ENCODE data around the gene SGCD.

SGCD gene

GRCh38 chr5:156491766-156492165 lies 164.8 kb downstream of the SGCD start:
- Histone ChIP-seq H3K27ac (no peak overlapping the region), H3K27me3 (ENCODE audit: insufficient read depth, low read depth, severe bottlenecking) (no peaks in the 10 kb centered on the region), H3K4me3 (ENCODE audit: low read depth, low read length) (no peak overlapping the region), H3K36me3 (peaks cover 3% of the 10 kb centered on the region; the same call in 1 of the 2 replicates), H3K9me3 (ENCODE audit: severe bottlenecking) (no peaks in the 10 kb centered on the region)
- DNase-seq, result no peak
- no peak for TF ChIP-seq CTCF (IDR thresholded peaks at IDR 0.05; ENCODE audit: low read depth, low read length)

GRCh38 chr5:156496291-156496690 lies 169.3 kb downstream of the SGCD start:
- no peak for TF ChIP-seq CTCF (IDR thresholded peaks at IDR 0.05; ENCODE audit: low read depth, low read length)
- DNase-seq, result no peak
- Histone ChIP-seq H3K4me3 (ENCODE audit: low read depth, low read length) (no peak overlapping the region), H3K9me3 (ENCODE audit: severe bottlenecking) (no peaks in the 10 kb centered on the region), H3K27ac (no peak overlapping the region), H3K27me3 (ENCODE audit: insufficient read depth, low read depth, severe bottlenecking) (no peaks in the 10 kb centered on the region), H3K36me3 (no peaks in the 10 kb centered on the region)

GRCh38 chr5:156497804-156498208 lies 170.8 kb downstream of the SGCD start:
- no peak for TF ChIP-seq CTCF (IDR thresholded peaks at IDR 0.05; ENCODE audit: low read depth, low read length)
- Histone ChIP-seq H3K9me3 (ENCODE audit: severe bottlenecking) (no peaks in the 10 kb centered on the region), H3K27ac (no peak overlapping the region; the same call in 1 of the 2 replicates), H3K36me3 (no peaks in the 10 kb centered on the region), H3K4me3 (ENCODE audit: low read depth, low read length) (no peak overlapping the region), H3K27me3 (ENCODE audit: insufficient read depth, low read depth, severe bottlenecking) (no peaks in the 10 kb centered on the region)
- DNase-seq, result no peak

- Histone ChIP-seq H3K27me3 (ENCODE audit: insufficient read depth, low read depth, severe bottlenecking) (no peaks in the 10 kb centered on the region), H3K27ac (no peak overlapping the region), H3K36me3 (no peaks in the 10 kb centered on the region), H3K9me3 (ENCODE audit: severe bottlenecking) (no peaks in the 10 kb centered on the region), H3K4me3 (ENCODE audit: low read depth, low read length) (no peak overlapping the region)
- TF ChIP-seq CTCF (IDR thresholded peaks at IDR 0.05; ENCODE audit: low read depth, low read length), result no peak
- DNase-seq, result no peak
These were observed 171.4 kb downstream of the SGCD start for GRCh38 chr5:156498226-156498980.

- Histone ChIP-seq H3K9me3 (ENCODE audit: severe bottlenecking) (no peaks in the 10 kb centered on the region), H3K36me3 (no peaks in the 10 kb centered on the region), H3K27me3 (ENCODE audit: insufficient read depth, low read depth, severe bottlenecking) (no peaks in the 10 kb centered on the region), H3K27ac (no peak overlapping the region), H3K4me3 (ENCODE audit: low read depth, low read length) (no peak overlapping the region)
- no peak for DNase-seq
- TF ChIP-seq CTCF (IDR thresholded peaks at IDR 0.05; ENCODE audit: low read depth, low read length), result no peak
These were observed 173.8 kb downstream of the SGCD start for GRCh38 chr5:156500755-156501154.

- Histone ChIP-seq H3K27me3 (ENCODE audit: insufficient read depth, low read depth, severe bottlenecking) (no peaks in the 10 kb centered on the region), H3K4me3 (ENCODE audit: low read depth, low read length) (no peak overlapping the region), H3K27ac (no peak overlapping the region), H3K36me3 (no peaks in the 10 kb centered on the region; the same call in 1 of the 2 replicates), H3K9me3 (ENCODE audit: severe bottlenecking) (no peaks in the 10 kb centered on the region)
- no peak for DNase-seq
- TF ChIP-seq CTCF (IDR thresholded peaks at IDR 0.05; ENCODE audit: low read depth, low read length), result no peak
These were observed 178.1 kb downstream of the SGCD start for GRCh38 chr5:156505101-156505500.

Measured in WERI-Rb-1 (cell line).